GM23338 (cell line): ENCODE measurements around the gene PRKCG. TPM values are rescaled to one million over a fixed set of nuclear protein-coding genes. Genes with fewer than 3 reads are reported as not detected.

Experiments
- ATAC-seq: fragments of 200-7000 bp; cut with Tn5 transposase; 3 replicates; pipeline ENCODE4 v1.9.1; 2020
- DNase-seq: peaks from one replicate; pipeline ENCODE4 v3.0.0-alpha.2; 2015; ENCODE audit warnings: low spot score
- H2AFZ ChIP-seq: fragments of 200-600 bp; sonication (generic); 2 replicates; pipeline ENCODE4 v1.8.0; 2016; ENCODE audit warnings: antibody characterized with exemption, mild to moderate bottlenecking, moderate library complexity
- H3F3A ChIP-seq: fragments of 200-600 bp; sonication (generic); replicated peaks from 2 replicates; pipeline ENCODE4 v1.8.0; 2017; ENCODE audit warnings: antibody characterized with exemption, mixed run types, low read depth
- H3K27ac ChIP-seq: fragments of 200-600 bp; sonication (generic); 2 replicates; pipeline ENCODE4 v1.6.1; 2016; ENCODE audit warnings: low read depth
- H3K27me3 ChIP-seq: fragments of 200-600 bp; sonication (generic); 2 replicates; pipeline ENCODE4 v1.8.0; 2016; ENCODE audit warnings: mild to moderate bottlenecking, mixed run types, moderate library complexity; ENCODE audit not compliant: insufficient read depth
- H3K36me3 ChIP-seq: fragments of 200-600 bp; sonication (generic); 2 replicates; pipeline ENCODE4 v1.8.0; 2016; ENCODE audit warnings: mild to moderate bottlenecking; ENCODE audit not compliant: insufficient read depth
- H3K4me1 ChIP-seq: fragments of 200-600 bp; sonication (generic); 2 replicates; pipeline ENCODE4 v1.8.0; 2016; ENCODE audit warnings: mild to moderate bottlenecking, moderate library complexity; ENCODE audit not compliant: insufficient read depth
- H3K4me2 ChIP-seq: fragments of 200-600 bp; sonication (generic); 2 replicates; pipeline ENCODE4 v1.7.1; 2017; ENCODE audit warnings: mixed run types
- H3K4me3 ChIP-seq: fragments of 200-600 bp; sonication (generic); 2 replicates; pipeline ENCODE4 v1.6.1; 2016; ENCODE audit warnings: mixed run types
- H3K79me2 ChIP-seq: fragments of 200-600 bp; sonication (generic); replicated peaks from 2 replicates; pipeline ENCODE4 v1.8.0; 2017; ENCODE audit warnings: mild to moderate bottlenecking; ENCODE audit not compliant: insufficient read depth
- H3K9me2 ChIP-seq: fragments of 200-600 bp; sonication (generic); 2 replicates; pipeline ENCODE4 v1.8.0; 2017; ENCODE audit not compliant: insufficient read depth
- H4K20me1 ChIP-seq: fragments of 200-600 bp; sonication (generic); replicated peaks from 2 replicates; pipeline ENCODE4 v1.8.0; 2017; ENCODE audit warnings: mild to moderate bottlenecking; ENCODE audit not compliant: insufficient read depth
- H3K27ac Mint-ChIP-seq: 2 replicates; pipeline ENCODE4 v1.8.0; 2020; ENCODE audit warnings: inconsistent platforms, mild to moderate bottlenecking, moderate library complexity, mixed read lengths
- H3K27me3 Mint-ChIP-seq: 3 replicates; pipeline ENCODE4 v1.8.0; 2022; ENCODE audit warnings: low read depth, mild to moderate bottlenecking, moderate library complexity, mixed read lengths, inconsistent platforms; ENCODE audit not compliant: insufficient read depth, poor library complexity
- H3K36me3 Mint-ChIP-seq: 3 replicates; pipeline ENCODE4 v1.8.0; 2021; ENCODE audit warnings: low read depth, mild to moderate bottlenecking, inconsistent platforms, moderate library complexity, mixed read lengths
- H3K4me1 Mint-ChIP-seq: 3 replicates; pipeline ENCODE4 v1.8.0; 2020; ENCODE audit warnings: mild to moderate bottlenecking, inconsistent platforms, mixed read lengths
- H3K4me3 Mint-ChIP-seq: 3 replicates; pipeline ENCODE4 v1.8.0; 2021; ENCODE audit warnings: moderate library complexity, mild to moderate bottlenecking, inconsistent platforms, mixed read lengths
- H3K9me3 Mint-ChIP-seq: 3 replicates; pipeline ENCODE4 v1.8.0; 2020; ENCODE audit warnings: moderate library complexity, mild to moderate bottlenecking, inconsistent platforms, mixed read lengths
- CREB1 ChIP-seq: fragments of 250-450 bp; sonication (Bioruptor Pico); IDR thresholded peaks from 2 replicates; pipeline ENCODE4 v1.5.0; 2020; ENCODE audit warnings: low read depth, mild to moderate bottlenecking, moderate library complexity
- CTCF ChIP-seq, 2 experiments: fragments of 200-600 bp in 1 of 2; sonication (generic) in 1 of 2; conservative IDR thresholded peaks; 2 replicates each; pipeline versions ENCODE4 v1.5.1 to v1.6.1; 2016 to 2017; ENCODE audit warnings: antibody characterized with exemption in 2 of 2, low read depth in 2 of 2, mild to moderate bottlenecking in 2 of 2, moderate library complexity in 1 of 2
- ETS1 ChIP-seq: IDR thresholded peaks from 2 replicates; pipeline ENCODE4 v1.6.1; 2016; ENCODE audit warnings: antibody characterized with exemption
- EZH2 ChIP-seq: fragments of 200-600 bp; sonication (generic); IDR thresholded peaks from one replicate; pipeline ENCODE4 v1.8.0; 2017; ENCODE audit warnings: antibody characterized with exemption, mild to moderate bottlenecking, low read depth; ENCODE audit not compliant: unreplicated experiment
- EZH2phosphoT487 ChIP-seq: fragments of 200-600 bp; sonication (generic); IDR thresholded peaks from one replicate; pipeline ENCODE4 v1.8.1; 2018; ENCODE audit warnings: antibody characterized with exemption; ENCODE audit not compliant: unreplicated experiment
- JUNB ChIP-seq: IDR thresholded peaks from one replicate; pipeline ENCODE4 v1.6.1; 2016; ENCODE audit warnings: antibody characterized with exemption; ENCODE audit not compliant: unreplicated experiment
- NANOG ChIP-seq: IDR thresholded peaks from 2 replicates; pipeline ENCODE4 v1.6.1; 2016; ENCODE audit warnings: antibody characterized with exemption, borderline replicate concordance
- POLR2AphosphoS5 ChIP-seq: IDR thresholded peaks from 2 replicates; pipeline ENCODE4 v1.6.1; 2016; ENCODE audit warnings: antibody characterized with exemption, low read depth
- REST ChIP-seq: IDR thresholded peaks from one replicate; pipeline ENCODE4 v1.6.1; 2018; ENCODE audit warnings: antibody characterized with exemption; ENCODE audit not compliant: unreplicated experiment
- STAT1 ChIP-seq: IDR thresholded peaks from one replicate; pipeline ENCODE4 v1.6.1; 2016; ENCODE audit warnings: antibody characterized with exemption; ENCODE audit not compliant: unreplicated experiment
- ZNF114 ChIP-seq: fragments of 250-450 bp; sonication (Bioruptor Pico); IDR thresholded peaks from 2 replicates; pipeline ENCODE4 v1.5.0; 2020; ENCODE audit warnings: mild to moderate bottlenecking, moderate library complexity
- ZNF331 ChIP-seq: fragments of 250-450 bp; sonication (Bioruptor Pico); IDR thresholded peaks from 2 replicates; pipeline ENCODE4 v1.5.0; 2020; ENCODE audit warnings: low read depth, mild to moderate bottlenecking, moderate library complexity
- ZNF462 ChIP-seq: fragments of 250-450 bp; sonication (Bioruptor Pico); IDR thresholded peaks from 2 replicates; pipeline ENCODE4 v1.5.0; 2020; ENCODE audit warnings: mild to moderate bottlenecking, moderate library complexity
- polyA plus RNA-seq: library from polyadenylated mRNA; unstranded; fragments of >200 nt; fragmentation: Nextera tagmentation; extraction: Ambion mirVana; gene quantifications from 2 replicates; pipeline ENCODE4 v1.2.1, GENCODE V29; 2016
- total RNA-seq: library from RNA; depleted of rRNA; stranded (reverse); fragments of >200 nt; shearing (Covaris generic); gene quantifications from 2 replicates; pipeline ENCODE4 v1.2.3, GENCODE V29; 2014

The PRKCG gene
- total and polyA plus RNA-seq, 2 experiments from 2014 or later = 15.4 to 15.9 TPM

GRCh38 chr19:53876651-53877224, 5.3 kb upstream of the PRKCG start:
- Mint-ChIP-seq H3K9me3 (no peaks in the 10 kb centered on the region), H3K4me3 (no peak overlapping the region; the same call in 2 of the 3 replicates), H3K36me3 (peaks cover 25% of the 10 kb centered on the region), H3K4me1 (peaks cover 27% of the 10 kb centered on the region), H3K27ac (no peak overlapping the region), H3K27me3 (peaks cover 15% of the 10 kb centered on the region)
- TF ChIP-seq ETS1 = no peak
- no peak for TF ChIP-seq EZH2phosphoT487
- no peak for TF ChIP-seq JUNB
- no peak for TF ChIP-seq ZNF114 (CRISPR knock-in tag)
- TF ChIP-seq REST = no peak
- no peak for TF ChIP-seq EZH2
- TF ChIP-seq ZNF462 (CRISPR knock-in tag) = no peak
- TF ChIP-seq ZNF331 (CRISPR knock-in tag) = no peak
- TF ChIP-seq STAT1 = no peak
- TF ChIP-seq CREB1 (CRISPR knock-in tag) = no peak
- TF ChIP-seq CTCF (conservative IDR thresholded peaks at IDR 0.05; ENCODE audit: low read depth in 2 of 2) = no peak
- no peak for TF ChIP-seq POLR2AphosphoS5
- TF ChIP-seq NANOG = no peak
- peaks cover 3% of the 10 kb centered on the region; the same call in 1 of the 2 replicates for H4K20me1 ChIP-seq
- H3K36me3 ChIP-seq = peaks cover 10% of the 10 kb centered on the region; the same call in 1 of the 2 replicates
- peaks cover 3% of the 10 kb centered on the region; the same call in 1 of the 2 replicates for H3K79me2 ChIP-seq
- H3K4me2 ChIP-seq = no peak overlapping the region
- no peak overlapping the region for H2AFZ ChIP-seq
- H3K4me3 ChIP-seq = no peak overlapping the region
- H3F3A ChIP-seq = peaks cover 18% of the 10 kb centered on the region
- DNase-seq = no peak
- H3K4me1 ChIP-seq = peaks cover 29% of the 10 kb centered on the region
- H3K9me2 ChIP-seq = no peaks in the 10 kb centered on the region
- H3K27ac ChIP-seq = no peak overlapping the region
- no peaks in the 10 kb centered on the region for H3K27me3 ChIP-seq
- no peak for ATAC-seq
